Measurements from ENCODE around the gene SPI1.
"Not testable (repeated sequence)": the region's sequence is repeated elsewhere in the genome, so short reads cannot be mapped to it uniquely, and the experiment has no call there.

The SPI1 gene

GRCh38 chr11:47317064-47317828 lies 61.1 kb downstream of the SPI1 start:
- DNase-seq = no peak

GRCh38 chr11:47316501-47316900 lies 61.8 kb downstream of the SPI1 start:
- DNase-seq = not testable (repeated sequence)

- no peak for DNase-seq
Measured at GRCh38 chr11:47314992-47315391, 63.4 kb downstream of the SPI1 start.

- DNase-seq = no peak
Measured at GRCh38 chr11:47308050-47308823, 70.1 kb downstream of the SPI1 start.

- no peak for DNase-seq
Measured at GRCh38 chr11:47306484-47306844, 71.9 kb downstream of the SPI1 start.

GRCh38 chr11:47305734-47306483 lies 72.4 kb downstream of the SPI1 start:
- DNase-seq = no peak

Data from stimulated activated CD4-positive, alpha-beta T cell treated with anti-CD3 and anti-CD28 coated beads, Interleukin-4, amount 100 ng/mL, for 24 hours (primary cell).